Liver (tissue), 9 donors: ENCODE measurements around the gene RECQL. TPM values are rescaled to one million over a fixed set of nuclear protein-coding genes. Genes with fewer than 3 reads are reported as not detected.

Experiments
- DNase-seq: peaks from one replicate; pipeline ENCODE4 v3.0.0-alpha.2; 2017; ENCODE audit warnings: low spot score
- H3K27ac ChIP-seq, 2 donors: one replicate each; pipeline ENCODE4 v1.7.0; 2013; ENCODE audit warnings: inconsistent platforms in 2 of 2, low read length in 2 of 2, control low read depth in 1 of 2, low read depth in 1 of 2, mild to moderate bottlenecking in 1 of 2
- H3K27me3 ChIP-seq, 4 donors: one replicate each; pipeline versions ENCODE4 v1.6.1 to v1.7.0; 2013; ENCODE audit warnings: low read length in 3 of 4, inconsistent platforms in 1 of 4, mild to moderate bottlenecking in 1 of 4, moderate library complexity in 1 of 4; ENCODE audit not compliant: control insufficient read depth in 4 of 4, insufficient read depth in 4 of 4
- H3K36me3 ChIP-seq, 4 donors: one replicate each; pipeline versions ENCODE4 v1.6.1 to v1.7.0; 2013; ENCODE audit warnings: low read length in 3 of 4, mild to moderate bottlenecking in 3 of 4, low read depth in 1 of 4, moderate library complexity in 1 of 4; ENCODE audit not compliant: control insufficient read depth in 4 of 4, insufficient read depth in 3 of 4
- H3K4me1 ChIP-seq, 4 donors: one replicate each; pipeline versions ENCODE4 v1.6.1 to v1.7.0; 2013; ENCODE audit warnings: low read length in 3 of 4, mild to moderate bottlenecking in 3 of 4, moderate library complexity in 1 of 4; ENCODE audit not compliant: control insufficient read depth in 4 of 4, insufficient read depth in 4 of 4
- H3K4me3 ChIP-seq, 3 donors: one replicate each; pipeline versions ENCODE4 v1.6.1 to v1.7.0; 2013; ENCODE audit warnings: low read length in 3 of 3, control low read depth in 1 of 3, low read depth in 1 of 3, mild to moderate bottlenecking in 1 of 3
- H3K9ac ChIP-seq, 2 donors: one replicate each; pipeline ENCODE4 v1.7.0; 2013; ENCODE audit warnings: low read length in 2 of 2, mild to moderate bottlenecking in 2 of 2, moderate library complexity in 2 of 2, control low read depth in 1 of 2, low read depth in 1 of 2
- H3K9me3 ChIP-seq, 4 donors: one replicate each; pipeline versions ENCODE4 v1.6.1 to v1.7.0; 2013; ENCODE audit warnings: low read length in 3 of 4; ENCODE audit not compliant: control insufficient read depth in 4 of 4
- ATF3 ChIP-seq: IDR thresholded peaks from 2 replicates; pipeline ENCODE4 v1.6.1; 2016; ENCODE audit warnings: antibody characterized with exemption
- CTCF ChIP-seq: fragments of 150-350 bp; IDR thresholded peaks from 2 replicates; pipeline ENCODE4 v1.5.1; 2017; ENCODE audit warnings: improper control_type of control experiment, low read depth, low read length; ENCODE audit not compliant: missing input control
- EGR1 ChIP-seq, 2 donors: IDR thresholded peaks; 2 replicates each; pipeline ENCODE4 v1.6.1; 2016 to 2018; ENCODE audit warnings: antibody characterized with exemption in 2 of 2, low read depth in 2 of 2
- FOXA1 ChIP-seq: IDR thresholded peaks from 2 replicates; pipeline ENCODE4 v1.6.1; 2016; ENCODE audit warnings: antibody characterized with exemption
- FOXA2 ChIP-seq: IDR thresholded peaks from 2 replicates; pipeline ENCODE4 v1.6.1; 2016; ENCODE audit warnings: antibody characterized with exemption
- GABPA ChIP-seq, 2 donors: IDR thresholded peaks in 1 of 2; conservative IDR thresholded peaks in 1 of 2; 2 replicates each; pipeline ENCODE4 v1.6.1; 2016; ENCODE audit warnings: antibody characterized with exemption in 2 of 2, mild to moderate bottlenecking in 1 of 2, moderate library complexity in 1 of 2
- HNF4A ChIP-seq, 2 donors: conservative IDR thresholded peaks; 2 replicates each; pipeline ENCODE4 v1.6.1; 2016; ENCODE audit warnings: antibody characterized with exemption in 2 of 2, mild to moderate bottlenecking in 2 of 2
- HNF4G ChIP-seq: IDR thresholded peaks from 2 replicates; pipeline ENCODE4 v1.6.1; 2016; ENCODE audit warnings: antibody characterized with exemption
- JUND ChIP-seq, 2 donors: IDR thresholded peaks; 2 replicates each; pipeline ENCODE4 v1.6.1; 2016; ENCODE audit warnings: antibody characterized with exemption in 2 of 2
- MAX ChIP-seq: IDR thresholded peaks from 2 replicates; pipeline ENCODE4 v1.6.1; 2016; ENCODE audit warnings: antibody characterized with exemption
- NR2F2 ChIP-seq: IDR thresholded peaks from 2 replicates; pipeline ENCODE4 v1.6.1; 2016; ENCODE audit warnings: antibody characterized with exemption
- RAD21 ChIP-seq, 2 donors: IDR thresholded peaks; 2 replicates each; pipeline ENCODE4 v1.6.1; 2016; ENCODE audit warnings: antibody characterized with exemption in 2 of 2, mild to moderate bottlenecking in 2 of 2
- REST ChIP-seq: IDR thresholded peaks from 2 replicates; pipeline ENCODE4 v1.6.1; 2016; ENCODE audit warnings: antibody characterized with exemption, mild to moderate bottlenecking
- RXRA ChIP-seq, 2 donors: IDR thresholded peaks; 2 replicates each; pipeline ENCODE4 v1.6.1; 2017 to 2018; ENCODE audit warnings: antibody characterized with exemption in 2 of 2, mild to moderate bottlenecking in 1 of 2
- SP1 ChIP-seq: IDR thresholded peaks from 2 replicates; pipeline ENCODE4 v1.6.1; 2018; ENCODE audit warnings: antibody characterized with exemption, mild to moderate bottlenecking
- TAF1 ChIP-seq: conservative IDR thresholded peaks from 2 replicates; pipeline ENCODE4 v1.6.1; 2016; ENCODE audit warnings: antibody characterized with exemption, mild to moderate bottlenecking
- YY1 ChIP-seq: IDR thresholded peaks from 2 replicates; pipeline ENCODE4 v1.6.1; 2016; ENCODE audit warnings: antibody characterized with exemption, mild to moderate bottlenecking
- ZBTB33 ChIP-seq: IDR thresholded peaks from 2 replicates; pipeline ENCODE4 v1.6.1; 2016; ENCODE audit warnings: antibody characterized with exemption
- WGBS: extraction: QIAGEN DNeasy Blood & Tissue Kit; methylation state at CpG from one replicate; pipeline ENCODE4 v1.1.7; 2013; 5-methylcytosine and 5-hydroxymethylcytosine counted together
- polyA plus RNA-seq, 2 donors: library from polyadenylated mRNA; stranded (reverse) in 1 of 2; unstranded in 1 of 2; fragments of 200-250 nt in 1 of 2; fragments of >200 nt in 1 of 2; fragmentation: Nextera tagmentation in 1 of 2; extraction: Ambion mirVana in 1 of 2; gene quantifications; one replicate each; pipeline versions ENCODE4 v1.2.1 to v1.2.3, GENCODE V29; 2013 to 2015
- total RNA-seq, 2 donors: library from RNA; depleted of rRNA; stranded (reverse); fragments of >200 nt; gene quantifications; one replicate each; pipeline ENCODE4 v1.2.3, GENCODE V29; 2014
- donor health status: healthy.
- donor health status: healthy.
- donor health status: healthy.
- donor health status: healthy.
- donor health status: healthy.

The RECQL gene
- total and polyA plus RNA-seq, 4 donors, result 5.8 to 20.1 (median 12.0) TPM

- H3K27me3 ChIP-seq, result no peaks in the 10 kb centered on the region
- no peak overlapping the region for H3K27ac ChIP-seq
- no peak overlapping the region for H3K4me3 ChIP-seq
- H3K9ac ChIP-seq, result no peak overlapping the region
- DNase-seq, result no peak
- no peaks in the 10 kb centered on the region for H3K4me1 ChIP-seq
- H3K36me3 ChIP-seq, result peaks cover 10 to 46% (median 32%) of the 10 kb centered on the region in 4 donors
- TF ChIP-seq RXRA (IDR thresholded peaks at IDR 0.05) (no peak), ZBTB33 (no peak), JUND (IDR thresholded peaks at IDR 0.05) (no peak), ATF3 (no peak), MAX (no peak), TAF1 (no peak), GABPA (IDR thresholded peaks at IDR 0.05 in 1 of 2, conservative IDR thresholded peaks at IDR 0.05 in 1 of 2) (no peak), HNF4G (no peak), SP1 (no peak), RAD21 (IDR thresholded peaks at IDR 0.05) (no peak), REST (no peak), CTCF (no peak), FOXA1 (no peak), YY1 (no peak), NR2F2 (no peak), HNF4A (conservative IDR thresholded peaks at IDR 0.05) (no peak), EGR1 (IDR thresholded peaks at IDR 0.05; ENCODE audit: low read depth in 2 of 2) (no peak), FOXA2 (no peak)
- H3K9me3 ChIP-seq, result no peaks in the 10 kb centered on the region
- 93% methylated on average over 2 of the region's 2 CpGs for WGBS
These were observed 42.0 kb downstream of the RECQL start for GRCh38 chr12:21459474-21459873.
